GM23338 (cell line): ENCODE results near the gene GPR3. TPM values are rescaled to one million over a fixed set of nuclear protein-coding genes. Genes with fewer than 3 reads are reported as not detected.
A peak's percentile ranks its signal among the peaks of the same experiment; 100 is the strongest.

Source experiments
- ATAC-seq: fragments of 200-7000 bp; cut with Tn5 transposase; 3 replicates; pipeline ENCODE4 v1.9.1; 2020
- DNase-seq: peaks from one replicate; pipeline ENCODE4 v3.0.0-alpha.2; 2015; ENCODE audit warnings: low spot score
- H2AFZ ChIP-seq: fragments of 200-600 bp; sonication (generic); 2 replicates; pipeline ENCODE4 v1.8.0; 2016; ENCODE audit warnings: antibody characterized with exemption, mild to moderate bottlenecking, moderate library complexity
- H3F3A ChIP-seq: fragments of 200-600 bp; sonication (generic); replicated peaks from 2 replicates; pipeline ENCODE4 v1.8.0; 2017; ENCODE audit warnings: antibody characterized with exemption, mixed run types, low read depth
- H3K27ac ChIP-seq: fragments of 200-600 bp; sonication (generic); 2 replicates; pipeline ENCODE4 v1.6.1; 2016; ENCODE audit warnings: low read depth
- H3K27me3 ChIP-seq: fragments of 200-600 bp; sonication (generic); 2 replicates; pipeline ENCODE4 v1.8.0; 2016; ENCODE audit warnings: mild to moderate bottlenecking, mixed run types, moderate library complexity; ENCODE audit not compliant: insufficient read depth
- H3K36me3 ChIP-seq: fragments of 200-600 bp; sonication (generic); 2 replicates; pipeline ENCODE4 v1.8.0; 2016; ENCODE audit warnings: mild to moderate bottlenecking; ENCODE audit not compliant: insufficient read depth
- H3K4me1 ChIP-seq: fragments of 200-600 bp; sonication (generic); 2 replicates; pipeline ENCODE4 v1.8.0; 2016; ENCODE audit warnings: mild to moderate bottlenecking, moderate library complexity; ENCODE audit not compliant: insufficient read depth
- H3K4me2 ChIP-seq: fragments of 200-600 bp; sonication (generic); 2 replicates; pipeline ENCODE4 v1.7.1; 2017; ENCODE audit warnings: mixed run types
- H3K4me3 ChIP-seq: fragments of 200-600 bp; sonication (generic); 2 replicates; pipeline ENCODE4 v1.6.1; 2016; ENCODE audit warnings: mixed run types
- H3K79me2 ChIP-seq: fragments of 200-600 bp; sonication (generic); replicated peaks from 2 replicates; pipeline ENCODE4 v1.8.0; 2017; ENCODE audit warnings: mild to moderate bottlenecking; ENCODE audit not compliant: insufficient read depth
- H3K9me2 ChIP-seq: fragments of 200-600 bp; sonication (generic); 2 replicates; pipeline ENCODE4 v1.8.0; 2017; ENCODE audit not compliant: insufficient read depth
- H4K20me1 ChIP-seq: fragments of 200-600 bp; sonication (generic); replicated peaks from 2 replicates; pipeline ENCODE4 v1.8.0; 2017; ENCODE audit warnings: mild to moderate bottlenecking; ENCODE audit not compliant: insufficient read depth
- H3K27ac Mint-ChIP-seq: 2 replicates; pipeline ENCODE4 v1.8.0; 2020; ENCODE audit warnings: inconsistent platforms, mild to moderate bottlenecking, moderate library complexity, mixed read lengths
- H3K27me3 Mint-ChIP-seq: 3 replicates; pipeline ENCODE4 v1.8.0; 2022; ENCODE audit warnings: low read depth, mild to moderate bottlenecking, moderate library complexity, mixed read lengths, inconsistent platforms; ENCODE audit not compliant: insufficient read depth, poor library complexity
- H3K36me3 Mint-ChIP-seq: 3 replicates; pipeline ENCODE4 v1.8.0; 2021; ENCODE audit warnings: low read depth, mild to moderate bottlenecking, inconsistent platforms, moderate library complexity, mixed read lengths
- H3K4me1 Mint-ChIP-seq: 3 replicates; pipeline ENCODE4 v1.8.0; 2020; ENCODE audit warnings: mild to moderate bottlenecking, inconsistent platforms, mixed read lengths
- H3K4me3 Mint-ChIP-seq: 3 replicates; pipeline ENCODE4 v1.8.0; 2021; ENCODE audit warnings: moderate library complexity, mild to moderate bottlenecking, inconsistent platforms, mixed read lengths
- H3K9me3 Mint-ChIP-seq: 3 replicates; pipeline ENCODE4 v1.8.0; 2020; ENCODE audit warnings: moderate library complexity, mild to moderate bottlenecking, inconsistent platforms, mixed read lengths
- CREB1 ChIP-seq: fragments of 250-450 bp; sonication (Bioruptor Pico); IDR thresholded peaks from 2 replicates; pipeline ENCODE4 v1.5.0; 2020; ENCODE audit warnings: low read depth, mild to moderate bottlenecking, moderate library complexity
- EZH2 ChIP-seq: fragments of 200-600 bp; sonication (generic); IDR thresholded peaks from one replicate; pipeline ENCODE4 v1.8.0; 2017; ENCODE audit warnings: antibody characterized with exemption, mild to moderate bottlenecking, low read depth; ENCODE audit not compliant: unreplicated experiment
- EZH2phosphoT487 ChIP-seq: fragments of 200-600 bp; sonication (generic); IDR thresholded peaks from one replicate; pipeline ENCODE4 v1.8.1; 2018; ENCODE audit warnings: antibody characterized with exemption; ENCODE audit not compliant: unreplicated experiment
- JUNB ChIP-seq: IDR thresholded peaks from one replicate; pipeline ENCODE4 v1.6.1; 2016; ENCODE audit warnings: antibody characterized with exemption; ENCODE audit not compliant: unreplicated experiment
- NANOG ChIP-seq: IDR thresholded peaks from 2 replicates; pipeline ENCODE4 v1.6.1; 2016; ENCODE audit warnings: antibody characterized with exemption, borderline replicate concordance
- POLR2AphosphoS5 ChIP-seq: IDR thresholded peaks from 2 replicates; pipeline ENCODE4 v1.6.1; 2016; ENCODE audit warnings: antibody characterized with exemption, low read depth
- STAT1 ChIP-seq: IDR thresholded peaks from one replicate; pipeline ENCODE4 v1.6.1; 2016; ENCODE audit warnings: antibody characterized with exemption; ENCODE audit not compliant: unreplicated experiment
- polyA plus RNA-seq: library from polyadenylated mRNA; unstranded; fragments of >200 nt; fragmentation: Nextera tagmentation; extraction: Ambion mirVana; gene quantifications from 2 replicates; pipeline ENCODE4 v1.2.1, GENCODE V29; 2016
- total RNA-seq: library from RNA; depleted of rRNA; stranded (reverse); fragments of >200 nt; shearing (Covaris generic); gene quantifications from 2 replicates; pipeline ENCODE4 v1.2.3, GENCODE V29; 2014
- TF ChIP-seq, protein P1 (sequence below): fragments of 250-450 bp; sonication (Bioruptor Pico); IDR thresholded peaks from 2 replicates; pipeline ENCODE4 v1.5.0; 2020; ENCODE audit warnings: mild to moderate bottlenecking, moderate library complexity
- TF ChIP-seq, protein P2 (sequence below): IDR thresholded peaks from 2 replicates; pipeline ENCODE4 v1.6.1; 2016; ENCODE audit warnings: antibody characterized with exemption

GPR3 gene
- total and polyA plus RNA-seq, 2 experiments from 2014 or later, result 5.9 to 9.1 TPM

DNA sequence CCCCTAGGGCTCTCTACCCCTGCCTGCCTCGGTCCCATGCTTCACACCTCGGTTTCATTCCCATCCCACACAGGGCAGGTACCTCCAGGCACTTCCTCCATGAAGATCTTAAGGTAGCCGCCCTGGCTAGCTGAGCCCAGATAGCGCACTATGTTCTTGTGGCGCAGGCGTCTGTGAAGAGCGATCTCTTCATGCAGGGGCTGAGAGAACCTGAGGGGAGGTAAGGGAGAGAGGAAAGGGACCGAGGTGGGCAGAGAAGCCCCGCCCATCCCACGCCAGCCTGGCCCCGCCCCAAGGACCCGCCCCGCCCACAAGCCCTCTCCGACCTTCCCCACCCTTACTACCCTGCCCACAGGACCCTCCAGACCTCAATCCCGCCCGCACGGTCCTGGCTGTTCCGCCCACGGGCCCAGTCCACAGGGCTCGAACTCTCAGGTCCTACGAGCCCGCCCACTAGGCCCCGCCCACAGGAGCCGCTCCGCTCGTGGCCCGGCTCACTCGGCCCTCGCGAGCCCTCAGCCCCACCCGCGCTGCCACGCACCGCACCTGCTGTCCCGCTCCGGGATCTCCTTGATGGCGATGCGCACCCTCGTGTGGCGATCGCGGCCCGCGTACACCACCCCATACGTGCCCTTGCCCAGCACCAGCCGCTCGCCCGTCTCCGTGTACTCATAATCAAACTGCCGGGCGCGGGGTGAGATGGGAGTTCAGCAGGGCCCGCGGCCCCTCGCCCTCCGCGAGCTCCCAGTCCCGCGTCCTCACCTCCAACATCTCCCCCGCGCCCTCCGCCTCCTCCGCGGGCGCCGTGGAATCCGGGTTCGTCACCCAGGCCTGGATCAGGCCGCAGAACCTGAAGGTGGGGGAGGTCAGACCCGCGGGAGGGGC, 32.0 kb upstream of the GPR3 start (continued):
- TF ChIP-seq, protein P1, sequence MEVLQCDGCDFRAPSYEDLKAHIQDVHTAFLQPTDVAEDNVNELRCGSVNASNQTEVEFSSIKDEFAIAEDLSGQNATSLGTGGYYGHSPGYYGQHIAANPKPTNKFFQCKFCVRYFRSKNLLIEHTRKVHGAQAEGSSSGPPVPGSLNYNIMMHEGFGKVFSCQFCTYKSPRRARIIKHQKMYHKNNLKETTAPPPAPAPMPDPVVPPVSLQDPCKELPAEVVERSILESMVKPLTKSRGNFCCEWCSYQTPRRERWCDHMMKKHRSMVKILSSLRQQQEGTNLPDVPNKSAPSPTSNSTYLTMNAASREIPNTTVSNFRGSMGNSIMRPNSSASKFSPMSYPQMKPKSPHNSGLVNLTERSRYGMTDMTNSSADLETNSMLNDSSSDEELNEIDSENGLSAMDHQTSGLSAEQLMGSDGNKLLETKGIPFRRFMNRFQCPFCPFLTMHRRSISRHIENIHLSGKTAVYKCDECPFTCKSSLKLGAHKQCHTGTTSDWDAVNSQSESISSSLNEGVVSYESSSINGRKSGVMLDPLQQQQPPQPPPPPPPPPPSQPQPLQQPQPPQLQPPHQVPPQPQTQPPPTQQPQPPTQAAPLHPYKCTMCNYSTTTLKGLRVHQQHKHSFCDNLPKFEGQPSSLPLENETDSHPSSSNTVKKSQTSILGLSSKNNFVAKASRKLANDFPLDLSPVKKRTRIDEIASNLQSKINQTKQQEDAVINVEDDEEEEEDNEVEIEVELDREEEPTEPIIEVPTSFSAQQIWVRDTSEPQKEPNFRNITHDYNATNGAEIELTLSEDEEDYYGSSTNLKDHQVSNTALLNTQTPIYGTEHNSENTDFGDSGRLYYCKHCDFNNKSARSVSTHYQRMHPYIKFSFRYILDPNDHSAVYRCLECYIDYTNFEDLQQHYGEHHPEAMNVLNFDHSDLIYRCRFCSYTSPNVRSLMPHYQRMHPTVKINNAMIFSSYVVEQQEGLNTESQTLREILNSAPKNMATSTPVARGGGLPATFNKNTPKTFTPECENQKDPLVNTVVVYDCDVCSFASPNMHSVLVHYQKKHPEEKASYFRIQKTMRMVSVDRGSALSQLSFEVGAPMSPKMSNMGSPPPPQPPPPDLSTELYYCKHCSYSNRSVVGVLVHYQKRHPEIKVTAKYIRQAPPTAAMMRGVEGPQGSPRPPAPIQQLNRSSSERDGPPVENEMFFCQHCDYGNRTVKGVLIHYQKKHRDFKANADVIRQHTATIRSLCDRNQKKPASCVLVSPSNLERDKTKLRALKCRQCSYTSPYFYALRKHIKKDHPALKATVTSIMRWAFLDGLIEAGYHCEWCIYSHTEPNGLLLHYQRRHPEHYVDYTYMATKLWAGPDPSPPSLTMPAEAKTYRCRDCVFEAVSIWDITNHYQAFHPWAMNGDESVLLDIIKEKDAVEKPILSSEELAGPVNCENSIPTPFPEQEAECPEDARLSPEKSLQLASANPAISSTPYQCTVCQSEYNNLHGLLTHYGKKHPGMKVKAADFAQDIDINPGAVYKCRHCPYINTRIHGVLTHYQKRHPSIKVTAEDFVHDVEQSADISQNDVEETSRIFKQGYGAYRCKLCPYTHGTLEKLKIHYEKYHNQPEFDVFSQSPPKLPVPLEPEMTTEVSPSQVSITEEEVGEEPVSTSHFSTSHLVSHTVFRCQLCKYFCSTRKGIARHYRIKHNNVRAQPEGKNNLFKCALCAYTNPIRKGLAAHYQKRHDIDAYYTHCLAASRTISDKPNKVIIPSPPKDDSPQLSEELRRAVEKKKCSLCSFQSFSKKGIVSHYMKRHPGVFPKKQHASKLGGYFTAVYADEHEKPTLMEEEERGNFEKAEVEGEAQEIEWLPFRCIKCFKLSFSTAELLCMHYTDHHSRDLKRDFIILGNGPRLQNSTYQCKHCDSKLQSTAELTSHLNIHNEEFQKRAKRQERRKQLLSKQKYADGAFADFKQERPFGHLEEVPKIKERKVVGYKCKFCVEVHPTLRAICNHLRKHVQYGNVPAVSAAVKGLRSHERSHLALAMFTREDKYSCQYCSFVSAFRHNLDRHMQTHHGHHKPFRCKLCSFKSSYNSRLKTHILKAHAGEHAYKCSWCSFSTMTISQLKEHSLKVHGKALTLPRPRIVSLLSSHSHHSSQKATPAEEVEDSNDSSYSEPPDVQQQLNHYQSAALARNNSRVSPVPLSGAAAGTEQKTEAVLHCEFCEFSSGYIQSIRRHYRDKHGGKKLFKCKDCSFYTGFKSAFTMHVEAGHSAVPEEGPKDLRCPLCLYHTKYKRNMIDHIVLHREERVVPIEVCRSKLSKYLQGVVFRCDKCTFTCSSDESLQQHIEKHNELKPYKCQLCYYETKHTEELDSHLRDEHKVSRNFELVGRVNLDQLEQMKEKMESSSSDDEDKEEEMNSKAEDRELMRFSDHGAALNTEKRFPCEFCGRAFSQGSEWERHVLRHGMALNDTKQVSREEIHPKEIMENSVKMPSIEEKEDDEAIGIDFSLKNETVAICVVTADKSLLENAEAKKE, result no peak
- TF ChIP-seq, protein P2, sequence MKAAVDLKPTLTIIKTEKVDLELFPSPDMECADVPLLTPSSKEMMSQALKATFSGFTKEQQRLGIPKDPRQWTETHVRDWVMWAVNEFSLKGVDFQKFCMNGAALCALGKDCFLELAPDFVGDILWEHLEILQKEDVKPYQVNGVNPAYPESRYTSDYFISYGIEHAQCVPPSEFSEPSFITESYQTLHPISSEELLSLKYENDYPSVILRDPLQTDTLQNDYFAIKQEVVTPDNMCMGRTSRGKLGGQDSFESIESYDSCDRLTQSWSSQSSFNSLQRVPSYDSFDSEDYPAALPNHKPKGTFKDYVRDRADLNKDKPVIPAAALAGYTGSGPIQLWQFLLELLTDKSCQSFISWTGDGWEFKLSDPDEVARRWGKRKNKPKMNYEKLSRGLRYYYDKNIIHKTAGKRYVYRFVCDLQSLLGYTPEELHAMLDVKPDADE, result no peak
- no peak for TF ChIP-seq CREB1
- no peak for TF ChIP-seq EZH2phosphoT487
- TF ChIP-seq NANOG, result no peak

DNA sequence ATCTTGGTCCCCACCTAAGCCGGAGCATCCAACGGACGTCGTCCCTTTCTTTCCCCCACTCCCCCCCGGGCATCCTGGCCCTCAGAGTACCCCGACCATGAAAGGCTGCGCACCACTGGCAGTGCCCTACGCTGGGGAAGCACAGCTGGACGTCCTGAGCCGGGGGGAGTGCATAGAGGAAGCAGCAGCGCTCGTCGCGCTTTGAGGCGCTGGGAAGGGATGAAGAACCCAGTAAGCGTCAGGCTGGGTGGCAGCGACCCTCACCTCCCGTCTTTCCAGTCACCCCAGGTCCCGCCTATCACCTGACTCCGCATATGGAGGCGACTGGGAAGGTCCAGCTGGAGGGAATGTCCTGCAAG, 31.4 kb upstream of the GPR3 start:
- DNase-seq (peak; percentile 55), ATAC-seq (no peak; the same call in 2 of the 3 replicates)
- H3K4me3 Mint-ChIP-seq, result peak overlapping the region; percentile 74
- Histone ChIP-seq H3K36me3 (no peaks in the 10 kb centered on the region), H3K4me2 (peak overlapping the region; percentile 94), H3K27me3 (peaks cover 47% of the 10 kb centered on the region), H3K4me3 (peak overlapping the region; percentile 88), H3K9me2 (no peaks in the 10 kb centered on the region), H3K4me1 (peaks cover 20% of the 10 kb centered on the region), H3F3A (0 out of 2 replicates have a peak, but pooled peaks cover 10% of the 10 kb centered on the region), H4K20me1 (no peaks in the 10 kb centered on the region), H2AFZ (peak overlapping the region; percentile 97), H3K79me2 (no peaks in the 10 kb centered on the region), H3K27ac (no peak overlapping the region)
- H3K36me3 Mint-ChIP-seq, result no peaks in the 10 kb centered on the region
- no peaks in the 10 kb centered on the region for H3K9me3 Mint-ChIP-seq
- peaks cover 29% of the 10 kb centered on the region for H3K4me1 Mint-ChIP-seq
- H3K27ac Mint-ChIP-seq, result no peak overlapping the region
- TF ChIP-seq JUNB (no peak), STAT1 (no peak), POLR2AphosphoS5 (peak; percentile 34; the same call in 1 of the 2 replicates), EZH2 (peak; percentile 13)
- TF ChIP-seq, protein P2, result no peak
- peaks cover 51% of the 10 kb centered on the region for H3K27me3 Mint-ChIP-seq
